NCI-H1105 (cell line): ENCODE data around the gene AK2.

Experiments
- DNase-seq: peaks from one replicate; lab custom pipeline; 2025; lab: John Stamatoyannopoulos, UW

Gene AK2

GRCh38 chr1:32971576-32971975 is 65.1 kb downstream of the AK2 start:
- DNase-seq, result no peak

GRCh38 chr1:32971156-32971555 is 65.5 kb downstream of the AK2 start:
- no peak for DNase-seq

- DNase-seq, result no peak
Observed at GRCh38 chr1:32969566-32969965, 67.1 kb downstream of the AK2 start.

- DNase-seq, result no peak
Observed at GRCh38 chr1:32967888-32968568, 68.7 kb downstream of the AK2 start.

- DNase-seq, result no peak
Observed at GRCh38 chr1:32966900-32967299, 69.8 kb downstream of the AK2 start.

- no peak for DNase-seq
Observed at GRCh38 chr1:32965251-32965747, 71.4 kb downstream of the AK2 start.

GRCh38 chr1:32964461-32965250 is 72.0 kb downstream of the AK2 start, which contains the start of gene RNF19B:
Gene RNF19B, minus strand, starts transcription at chr1:32964809. Its CDS starts 124 bp downstream, at chr1:32964685.
- peak; percentile 95 for DNase-seq

- peak; percentile 39 for DNase-seq
Observed at GRCh38 chr1:32963746-32964460, 72.8 kb downstream of the AK2 start.

- no peak for DNase-seq
Observed at GRCh38 chr1:32962248-32962896, 74.3 kb downstream of the AK2 start.

GRCh38 chr1:32960819-32961355 is 75.8 kb downstream of the AK2 start:
- no peak for DNase-seq

- DNase-seq, result no peak
Observed at GRCh38 chr1:32960342-32960741, 76.3 kb downstream of the AK2 start.

GRCh38 chr1:32958827-32959226 is 77.9 kb downstream of the AK2 start:
- DNase-seq, result no peak
